ENCODE results near the gene SPRYD3. TPM values are rescaled to one million over a fixed set of nuclear protein-coding genes. Genes with fewer than 3 reads are reported as not detected.

The SPRYD3 gene
- total RNA-seq, 1 donor from 2014 or later = 50.4 TPM

DNA sequence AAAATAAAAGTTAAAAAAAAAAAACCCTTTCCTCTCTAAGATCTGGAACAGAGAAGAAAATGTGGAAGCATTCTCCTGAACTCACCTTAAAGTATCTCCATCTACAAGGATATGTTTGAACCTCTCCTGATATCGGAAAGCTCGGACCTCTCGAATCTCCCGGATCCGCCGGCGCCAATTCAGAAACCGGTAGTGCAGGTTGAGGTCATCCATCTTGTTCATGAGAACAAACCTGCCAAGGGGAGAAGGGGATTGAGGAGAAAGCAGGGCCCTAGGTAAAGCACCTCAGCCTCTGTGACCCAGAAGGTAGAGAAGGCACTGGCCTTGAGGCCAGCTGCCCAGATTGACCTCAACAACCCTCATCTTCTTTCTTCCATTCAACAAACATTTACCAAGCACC lies 2.2 kb downstream of the SPRYD3 start:
- Histone ChIP-seq H3K27ac (peak overlapping the region; percentile 11), H3K4me3 (no peak overlapping the region), H3K36me3 (peaks cover 33% of the 10 kb centered on the region), H3K4me1 (peaks cover 36% of the 10 kb centered on the region), H3K27me3 (no peaks in the 10 kb centered on the region), H3K9me3 (no peaks in the 10 kb centered on the region)
- DNase-seq (peak; percentile 71), ATAC-seq (no peak)
- no peak for TF ChIP-seq CTCF (IDR thresholded peaks at IDR 0.05)
- intact Hi-C loops (cut with DNase I) = no loop called here

- peak overlapping the region; percentile 1 for H3K27ac ChIP-seq
- H3K4me1 ChIP-seq = peaks cover 41% of the 10 kb centered on the region
- H3K4me3 ChIP-seq = no peak overlapping the region
- no peaks in the 10 kb centered on the region for H3K27me3 ChIP-seq
- TF ChIP-seq CTCF (IDR thresholded peaks at IDR 0.05) = no peak
- DNase-seq = peak; percentile 13
- H3K9me3 ChIP-seq = no peaks in the 10 kb centered on the region
- intact Hi-C loops (cut with DNase I) = no loop called here
- peaks cover 33% of the 10 kb centered on the region for H3K36me3 ChIP-seq
- no peak for ATAC-seq
Observed at GRCh38 chr12:53076461-53076860, 2.7 kb downstream of the SPRYD3 start.

- DNase-seq = peak; percentile 42
- no peaks in the 10 kb centered on the region for H3K9me3 ChIP-seq
- no peak overlapping the region for H3K27ac ChIP-seq
- H3K4me1 ChIP-seq = peaks cover 51% of the 10 kb centered on the region
- H3K4me3 ChIP-seq = no peak overlapping the region
- intact Hi-C loops (cut with DNase I) = no loop called here
- no peak for TF ChIP-seq CTCF (IDR thresholded peaks at IDR 0.05)
- ATAC-seq = no peak
- peaks cover 33% of the 10 kb centered on the region for H3K36me3 ChIP-seq
- no peaks in the 10 kb centered on the region for H3K27me3 ChIP-seq
Observed at GRCh38 chr12:53074999-53075370, 4.2 kb downstream of the SPRYD3 start.

GRCh38 chr12:53074283-53074998 lies 4.7 kb downstream of the SPRYD3 start:
- DNase-seq = peak; percentile 55
- peaks cover 33% of the 10 kb centered on the region for H3K36me3 ChIP-seq
- intact Hi-C loops (cut with DNase I) = no loop called here
- H3K4me3 ChIP-seq = no peak overlapping the region
- ATAC-seq = no peak
- H3K27ac ChIP-seq = no peak overlapping the region
- no peaks in the 10 kb centered on the region for H3K27me3 ChIP-seq
- no peaks in the 10 kb centered on the region for H3K9me3 ChIP-seq
- no peak for TF ChIP-seq CTCF (IDR thresholded peaks at IDR 0.05)
- peaks cover 57% of the 10 kb centered on the region for H3K4me1 ChIP-seq

DNA sequence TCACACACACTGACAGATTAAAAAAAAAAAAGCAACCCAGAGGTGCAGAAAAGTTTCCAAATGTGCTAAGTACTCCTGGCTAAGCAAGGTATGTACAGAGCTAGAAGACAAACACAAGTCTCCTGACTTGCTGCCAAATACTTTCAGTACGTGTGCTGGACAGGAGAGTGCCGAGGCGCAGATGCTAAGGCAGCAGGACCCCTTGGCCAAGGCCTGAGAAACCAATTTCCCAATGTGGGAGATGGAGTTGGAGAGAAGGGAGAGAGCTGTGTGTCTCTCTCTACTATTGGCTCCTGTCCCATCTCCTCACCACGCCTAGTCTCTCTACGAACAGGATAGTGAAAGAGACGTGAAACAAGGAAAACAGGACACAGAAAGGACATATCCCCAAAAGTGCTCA lies 5.3 kb downstream of the SPRYD3 start:
- H3K9me3 ChIP-seq = no peaks in the 10 kb centered on the region
- no peak for TF ChIP-seq CTCF (IDR thresholded peaks at IDR 0.05)
- DNase-seq = peak; percentile 61
- no peak overlapping the region for H3K4me3 ChIP-seq
- peaks cover 58% of the 10 kb centered on the region for H3K4me1 ChIP-seq
- peak; percentile 56 for ATAC-seq
- H3K27me3 ChIP-seq = no peaks in the 10 kb centered on the region
- intact Hi-C loops (cut with DNase I) = no loop called here
- H3K27ac ChIP-seq = peak overlapping the region; percentile 74
- H3K36me3 ChIP-seq = peaks cover 33% of the 10 kb centered on the region

Measured in upper lobe of right lung (tissue), 1 donor.